ENCODE results near the gene UTP3.
A peak's percentile ranks its signal among the peaks of the same experiment; 100 is the strongest.
"Not testable (repeated sequence)": the region's sequence is repeated elsewhere in the genome, so short reads cannot be mapped to it uniquely, and the experiment has no call there.

The UTP3 gene

DNA sequence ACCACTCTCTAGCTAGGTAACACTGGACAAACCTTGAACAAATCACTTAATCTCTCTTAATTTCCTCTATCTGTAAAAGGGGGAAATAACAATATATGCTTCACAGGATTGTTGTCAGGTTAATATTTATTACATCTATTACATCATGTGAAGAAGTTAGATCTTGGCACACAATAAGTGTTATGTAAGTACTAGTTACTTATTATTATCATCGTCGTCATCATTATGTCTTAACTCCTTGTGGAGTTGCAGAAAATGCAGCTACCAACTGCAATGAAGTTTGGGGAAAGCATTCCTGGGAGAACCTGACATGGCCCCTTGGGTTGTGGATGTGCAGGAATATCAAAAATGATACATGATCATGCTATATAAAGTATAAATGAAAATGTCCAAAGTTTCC lies 17.2 kb upstream of the UTP3 start:
- no peak overlapping the region for H3K4me3 ChIP-seq
- no peaks in the 10 kb centered on the region for H3K4me1 ChIP-seq
- DNase-seq (ENCODE audit: low spot score in 2 of 2), result no peak
- H3K27me3 ChIP-seq (ENCODE audit: low read depth), result peaks cover 57% of the 10 kb centered on the region
- H3K36me3 ChIP-seq (replicated peaks), result no peaks in the 10 kb centered on the region
- no peaks in the 10 kb centered on the region for H3K9me3 ChIP-seq
- in situ Hi-C loops (cut with MboI; ENCODE audit: low sequenced_read_pairs), result loop anchor here (25.0 kb wide), 1 partner anchor 1041 kb away; no protein-coding TSS in a partner anchor

DNA sequence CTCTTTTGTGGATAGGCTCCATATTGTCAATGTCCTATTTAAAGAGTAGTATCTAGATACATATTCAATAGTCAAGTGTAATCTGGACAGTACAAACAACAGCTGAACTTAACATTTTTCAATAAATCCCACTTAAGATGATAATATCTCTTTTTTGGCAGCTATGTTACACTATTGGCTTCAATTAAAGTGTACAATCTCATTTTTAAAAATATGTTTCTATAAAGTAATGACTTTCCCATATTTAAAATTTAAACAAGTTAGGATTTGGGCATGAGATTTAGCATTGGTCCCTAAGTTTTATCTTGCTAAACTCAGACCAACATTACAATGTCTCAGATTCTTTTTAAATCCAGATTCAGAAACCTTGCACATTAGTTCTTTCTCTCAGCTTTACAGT lies 14.1 kb upstream of the UTP3 start:
- H3K4me1 ChIP-seq, result no peaks in the 10 kb centered on the region
- no peak overlapping the region for H3K4me3 ChIP-seq
- H3K9me3 ChIP-seq, result no peaks in the 10 kb centered on the region
- H3K27me3 ChIP-seq (ENCODE audit: low read depth), result peaks cover 40% of the 10 kb centered on the region
- H3K36me3 ChIP-seq (replicated peaks), result no peaks in the 10 kb centered on the region
- no peak for DNase-seq (ENCODE audit: low spot score in 2 of 2)
- in situ Hi-C loops (cut with MboI; ENCODE audit: low sequenced_read_pairs), result loop anchor here (25.0 kb wide), 1 partner anchor 1038 kb away; no protein-coding TSS in a partner anchor

DNA sequence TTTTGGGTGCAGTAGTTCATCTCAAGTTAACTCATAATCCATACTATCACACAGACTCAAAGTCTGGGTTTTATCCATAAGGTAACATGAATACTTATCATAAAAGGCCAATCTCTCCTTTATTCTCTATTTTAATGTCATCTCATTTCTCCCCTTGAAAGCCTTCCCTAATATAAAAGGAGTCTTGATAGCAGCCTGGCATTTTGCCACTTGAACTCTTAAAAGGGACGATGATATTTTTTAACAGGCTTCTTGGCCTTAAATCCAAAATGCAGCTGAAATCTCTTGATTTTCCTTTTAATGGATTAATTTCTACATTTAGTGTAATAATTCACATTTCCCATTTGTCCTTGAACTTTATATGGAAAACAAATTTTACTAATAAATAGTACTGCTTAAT lies 13.6 kb upstream of the UTP3 start:
- H3K4me1 ChIP-seq, result no peaks in the 10 kb centered on the region; the same call in 1 of the 2 replicates
- no peaks in the 10 kb centered on the region for H3K36me3 ChIP-seq (replicated peaks)
- H3K27me3 ChIP-seq (ENCODE audit: low read depth), result peaks cover 37% of the 10 kb centered on the region
- no peaks in the 10 kb centered on the region for H3K9me3 ChIP-seq
- in situ Hi-C loops (cut with MboI; ENCODE audit: low sequenced_read_pairs), result loop anchor here (25.0 kb wide), 1 partner anchor 1038 kb away; no protein-coding TSS in a partner anchor
- no peak overlapping the region for H3K4me3 ChIP-seq
- no peak for DNase-seq (ENCODE audit: low spot score in 2 of 2)

DNA sequence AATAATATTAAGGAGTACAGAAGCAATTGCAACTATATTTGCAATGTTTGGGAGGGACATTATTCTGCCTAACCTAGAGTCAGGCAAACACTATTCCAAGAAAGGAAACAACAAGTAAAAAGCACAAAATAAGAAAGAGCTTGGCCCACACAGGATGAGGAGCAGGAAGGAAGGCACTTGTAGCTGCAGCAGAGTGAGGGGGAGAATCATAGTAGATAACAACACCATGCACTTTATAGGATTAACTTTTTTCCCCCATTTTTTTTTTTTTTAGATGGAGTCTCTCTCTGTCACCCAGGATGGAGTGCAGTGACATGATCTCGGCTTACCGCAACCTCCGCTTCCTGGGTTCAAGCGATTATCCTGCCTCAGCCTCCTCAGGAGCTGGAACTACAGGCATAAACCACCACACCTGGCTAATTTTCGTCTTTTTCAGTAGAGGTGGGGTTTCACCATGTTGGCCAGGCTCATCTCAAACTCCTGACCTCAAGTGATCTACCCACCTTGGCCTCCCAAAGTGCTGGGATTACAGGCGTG lies 11.7 kb upstream of the UTP3 start:
- no peaks in the 10 kb centered on the region for H3K9me3 ChIP-seq
- no peaks in the 10 kb centered on the region; the same call in 1 of the 2 replicates for H3K4me1 ChIP-seq
- in situ Hi-C loops (cut with MboI; ENCODE audit: low sequenced_read_pairs), result no loop called here
- no peaks in the 10 kb centered on the region for H3K36me3 ChIP-seq (replicated peaks)
- DNase-seq (ENCODE audit: low spot score in 2 of 2), result no peak
- peaks cover 25% of the 10 kb centered on the region for H3K27me3 ChIP-seq (ENCODE audit: low read depth)
- no peak overlapping the region for H3K4me3 ChIP-seq

DNA sequence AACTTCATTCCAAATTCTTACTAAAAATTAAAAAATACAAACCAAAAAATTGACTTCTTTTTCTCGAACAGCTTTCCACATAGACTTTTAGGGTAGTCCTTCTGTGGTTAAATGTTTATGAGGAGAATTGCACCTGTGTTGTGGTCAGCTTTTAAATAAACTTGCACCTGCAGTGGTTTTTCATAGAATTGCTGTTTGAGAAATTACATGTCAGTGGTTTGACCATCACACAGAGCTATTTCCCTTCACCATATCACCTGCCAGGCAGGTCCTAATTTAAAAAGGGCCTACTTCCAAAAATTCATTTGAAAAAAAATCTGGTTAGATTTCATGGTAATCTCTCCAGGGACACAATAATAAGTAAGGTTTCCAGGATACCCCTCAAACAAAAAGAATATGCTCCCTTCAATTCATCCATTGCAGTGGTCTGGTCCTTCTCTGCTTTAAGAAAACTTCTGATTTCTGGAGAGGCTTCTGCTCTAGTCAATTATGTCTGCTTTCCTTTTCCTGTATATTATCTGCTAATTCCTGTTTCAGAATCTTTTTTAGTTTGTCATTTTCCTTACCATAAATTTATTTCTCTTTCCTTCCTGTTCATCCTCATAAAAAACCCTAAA lies 9.8 kb upstream of the UTP3 start:
- Histone ChIP-seq H3K4me1 (no peaks in the 10 kb centered on the region; the same call in 1 of the 2 replicates), H3K4me3 (no peak overlapping the region), H3K9me3 (no peaks in the 10 kb centered on the region), H3K27me3 (ENCODE audit: low read depth) (peaks cover 16% of the 10 kb centered on the region), H3K36me3 (replicated peaks) (no peaks in the 10 kb centered on the region)
- in situ Hi-C loops (cut with MboI; ENCODE audit: low sequenced_read_pairs), result no loop called here
- no peak for DNase-seq (ENCODE audit: low spot score in 2 of 2)

DNA sequence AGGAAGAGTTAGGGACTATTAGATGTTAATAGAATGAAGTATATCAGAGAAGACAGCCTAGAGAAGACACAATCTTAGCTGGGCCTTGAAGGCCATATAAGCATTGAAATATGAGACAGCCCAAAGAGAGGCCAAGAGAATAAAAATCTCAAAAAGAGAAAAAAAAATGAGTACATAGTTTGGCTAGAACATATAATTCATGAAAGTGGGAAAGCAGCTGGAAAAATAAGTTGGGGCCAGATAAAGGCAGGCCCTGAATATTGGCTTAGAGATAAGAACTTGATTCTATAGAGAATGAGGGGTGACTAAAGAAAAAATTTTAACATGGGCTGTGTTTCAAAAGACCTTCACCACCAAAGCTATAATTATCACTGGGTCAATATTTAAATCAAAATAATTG lies 7.4 kb upstream of the UTP3 start:
- H3K9me3 ChIP-seq, result no peaks in the 10 kb centered on the region
- H3K27me3 ChIP-seq (ENCODE audit: low read depth), result no peaks in the 10 kb centered on the region; the same call in 1 of the 2 replicates
- no peak overlapping the region for H3K4me3 ChIP-seq
- H3K4me1 ChIP-seq, result no peaks in the 10 kb centered on the region; the same call in 1 of the 2 replicates
- no peak for DNase-seq (ENCODE audit: low spot score in 2 of 2)
- H3K36me3 ChIP-seq (replicated peaks), result no peaks in the 10 kb centered on the region
- in situ Hi-C loops (cut with MboI; ENCODE audit: low sequenced_read_pairs), result no loop called here

DNA sequence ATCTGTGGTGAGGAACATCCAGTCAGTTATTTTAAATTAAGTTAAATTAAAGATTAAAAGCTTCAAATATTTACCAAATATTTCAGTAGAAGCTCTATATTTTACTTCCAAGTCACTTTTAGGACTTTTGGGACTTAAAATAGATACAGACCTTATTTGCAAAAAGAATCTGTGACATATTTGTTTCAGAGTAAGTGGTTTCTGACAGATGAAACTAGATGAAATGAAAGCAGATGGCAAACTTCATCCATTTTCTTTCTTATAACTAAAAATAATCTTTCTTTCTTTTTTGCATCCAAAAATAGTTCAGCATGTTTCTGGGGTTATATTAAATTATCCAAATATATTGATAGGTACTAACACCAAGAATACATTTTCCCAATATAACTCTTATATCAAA lies 6.6 kb upstream of the UTP3 start:
- no peaks in the 10 kb centered on the region; the same call in 1 of the 2 replicates for H3K27me3 ChIP-seq (ENCODE audit: low read depth)
- no peaks in the 10 kb centered on the region for H3K36me3 ChIP-seq (replicated peaks)
- DNase-seq (ENCODE audit: low spot score in 2 of 2), result no peak
- H3K4me3 ChIP-seq, result no peak overlapping the region
- H3K9me3 ChIP-seq, result no peaks in the 10 kb centered on the region
- in situ Hi-C loops (cut with MboI; ENCODE audit: low sequenced_read_pairs), result no loop called here
- no peaks in the 10 kb centered on the region; the same call in 1 of the 2 replicates for H3K4me1 ChIP-seq

DNA sequence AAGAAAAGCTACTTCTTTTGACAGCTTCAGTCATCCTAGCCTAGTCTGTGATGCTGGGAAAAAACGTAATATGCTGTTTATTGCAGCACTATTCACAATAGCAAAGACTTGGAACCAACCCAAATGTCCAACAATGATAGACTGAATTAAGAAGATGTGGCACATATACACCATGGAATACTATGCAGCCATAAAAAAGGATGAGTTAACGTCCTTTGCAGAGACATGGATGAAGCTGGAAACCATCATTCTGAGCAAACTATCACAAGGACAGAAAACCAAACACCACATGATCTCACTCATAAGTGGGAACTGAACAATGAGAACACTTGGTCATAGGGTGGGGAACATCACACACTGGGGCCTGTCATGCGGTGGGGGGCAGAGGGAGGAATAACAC lies 6.2 kb upstream of the UTP3 start:
- H3K4me1 ChIP-seq; in situ Hi-C loops (cut with MboI; ENCODE audit: low sequenced_read_pairs); H3K36me3 ChIP-seq (replicated peaks); H3K9me3 ChIP-seq; H3K27me3 ChIP-seq (ENCODE audit: low read depth); DNase-seq (ENCODE audit: low spot score in 2 of 2); H3K4me3 ChIP-seq: not testable (repeated sequence)

DNA sequence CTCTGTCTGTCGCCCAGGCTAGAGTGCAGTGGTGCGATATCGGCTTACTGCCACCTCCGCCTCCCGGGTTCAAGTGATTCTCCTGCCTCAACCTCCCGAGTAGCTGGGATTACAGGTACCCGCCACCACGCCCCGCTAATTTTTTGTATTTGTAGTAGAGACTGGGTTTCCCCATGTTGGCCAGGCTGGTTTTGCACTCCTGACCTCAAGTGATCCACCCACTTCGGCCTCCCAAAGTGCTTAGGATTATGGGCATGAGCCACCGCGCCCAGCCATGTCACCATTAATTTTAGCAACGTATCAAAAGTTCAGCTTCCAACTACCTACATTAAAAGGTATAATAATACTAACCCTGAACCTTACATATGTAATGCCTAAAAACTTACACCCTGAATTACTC lies 940 bp upstream of the UTP3 start:
- H3K4me1 ChIP-seq, result peaks cover 23% of the 10 kb centered on the region
- H3K4me3 ChIP-seq, result peak overlapping the region; percentile 85
- H3K27me3 ChIP-seq (ENCODE audit: low read depth), result no peaks in the 10 kb centered on the region
- H3K36me3 ChIP-seq (replicated peaks), result peaks cover 10% of the 10 kb centered on the region
- in situ Hi-C loops (cut with MboI; ENCODE audit: low sequenced_read_pairs), result no loop called here
- DNase-seq (ENCODE audit: low spot score in 2 of 2), result no peak
- H3K9me3 ChIP-seq, result no peaks in the 10 kb centered on the region

DNA sequence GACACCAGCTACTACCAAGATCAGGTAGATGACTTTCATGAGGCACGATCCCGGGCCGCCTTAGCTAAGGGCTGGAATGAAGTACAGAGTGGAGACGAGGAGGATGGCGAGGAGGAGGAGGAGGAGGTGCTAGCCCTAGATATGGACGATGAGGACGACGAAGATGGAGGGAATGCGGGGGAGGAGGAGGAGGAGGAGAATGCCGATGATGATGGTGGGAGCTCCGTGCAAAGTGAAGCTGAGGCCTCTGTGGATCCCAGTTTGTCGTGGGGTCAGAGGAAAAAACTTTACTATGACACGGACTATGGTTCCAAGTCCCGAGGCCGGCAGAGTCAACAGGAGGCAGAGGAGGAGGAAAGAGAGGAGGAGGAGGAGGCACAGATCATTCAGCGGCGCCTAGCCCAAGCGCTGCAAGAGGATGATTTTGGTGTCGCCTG lies 481 bp downstream of the UTP3 start:
- Histone ChIP-seq H3K4me1 (peaks cover 23% of the 10 kb centered on the region), H3K36me3 (replicated peaks) (peaks cover 10% of the 10 kb centered on the region), H3K4me3 (peak overlapping the region; percentile 85), H3K9me3 (no peaks in the 10 kb centered on the region), H3K27me3 (ENCODE audit: low read depth) (no peaks in the 10 kb centered on the region)
- peak in 1 of 2 experiments; percentile 35 for DNase-seq (ENCODE audit: low spot score in 2 of 2)
- in situ Hi-C loops (cut with MboI; ENCODE audit: low sequenced_read_pairs), result no loop called here

DNA sequence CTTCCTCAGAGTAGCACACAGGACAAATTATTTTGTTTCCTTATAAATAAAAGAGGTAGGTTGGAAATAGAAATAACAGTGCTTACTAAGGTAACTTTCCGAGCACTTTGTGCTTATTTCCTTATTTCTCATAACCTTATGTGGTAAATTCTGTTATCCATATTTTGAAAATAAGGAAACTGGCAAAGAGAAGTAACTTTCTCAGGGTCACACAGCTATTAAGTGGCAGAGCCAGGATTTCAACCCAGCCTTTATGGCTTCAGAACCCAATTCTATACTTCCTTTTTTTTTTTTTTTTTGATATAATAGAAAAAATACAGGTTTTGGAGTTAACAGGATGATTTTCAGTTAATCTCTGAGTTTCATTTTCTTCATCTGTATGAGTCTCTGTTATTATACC lies 3.3 kb downstream of the UTP3 start:
- in situ Hi-C loops (cut with MboI; ENCODE audit: low sequenced_read_pairs), result no loop called here
- H3K4me1 ChIP-seq, result peaks cover 23% of the 10 kb centered on the region

DNA sequence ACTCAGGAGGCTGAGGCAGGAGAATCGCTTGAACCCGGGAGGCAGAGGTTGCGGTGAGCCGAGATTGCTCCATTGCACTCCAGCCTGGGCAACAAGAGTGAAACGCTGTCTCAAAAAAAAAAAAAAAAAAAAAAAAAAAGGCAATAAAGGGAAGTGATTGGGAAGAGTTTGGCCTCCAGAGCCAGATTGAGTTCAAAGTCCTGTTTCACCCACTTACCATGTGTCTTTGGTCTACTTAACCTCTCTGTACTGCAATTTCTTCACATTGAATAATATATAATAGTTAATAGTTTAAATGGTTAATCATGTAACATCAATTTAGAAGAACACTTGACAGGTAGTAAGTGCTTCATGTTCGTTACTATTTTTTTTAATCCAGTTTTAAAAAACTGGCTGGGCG lies 6.3 kb downstream of the UTP3 start:
- H3K27me3 ChIP-seq (ENCODE audit: low read depth); DNase-seq (ENCODE audit: low spot score in 2 of 2); H3K4me3 ChIP-seq; H3K9me3 ChIP-seq; in situ Hi-C loops (cut with MboI; ENCODE audit: low sequenced_read_pairs): not testable (repeated sequence)
- peaks cover 10% of the 10 kb centered on the region for H3K36me3 ChIP-seq (replicated peaks)
- peaks cover 15% of the 10 kb centered on the region for H3K4me1 ChIP-seq

More for the DNA sequence above, 3.3 kb downstream of the UTP3 start:
- Histone ChIP-seq H3K36me3 (replicated peaks) (peaks cover 10% of the 10 kb centered on the region), H3K27me3 (ENCODE audit: low read depth) (no peaks in the 10 kb centered on the region), H3K4me3 (no peak overlapping the region; the same call in 1 of the 2 replicates), H3K9me3 (no peaks in the 10 kb centered on the region)
- no peak for DNase-seq (ENCODE audit: low spot score in 2 of 2)

DNA sequence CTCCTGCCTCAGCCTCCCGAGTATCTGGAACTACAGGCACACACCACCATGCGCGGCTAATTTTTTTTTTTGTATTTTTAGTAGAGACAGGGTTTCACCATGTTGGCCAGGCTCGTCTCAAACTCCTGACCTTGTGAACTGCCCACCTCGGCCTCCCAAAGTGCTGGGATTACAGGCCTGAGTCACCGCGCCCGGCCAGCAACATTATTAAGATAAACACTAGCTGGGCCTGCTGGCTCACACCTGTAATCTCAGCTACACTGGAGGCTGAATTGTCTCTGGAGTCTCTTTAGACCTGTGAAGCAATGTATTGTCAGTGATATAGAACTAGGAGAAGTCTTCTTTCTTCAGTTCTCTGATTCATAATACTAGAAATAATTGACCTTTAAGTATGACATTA lies 10.1 kb downstream of the UTP3 start:
- DNase-seq (ENCODE audit: low spot score in 2 of 2); H3K4me1 ChIP-seq; H3K4me3 ChIP-seq; H3K9me3 ChIP-seq; H3K27me3 ChIP-seq (ENCODE audit: low read depth); H3K36me3 ChIP-seq (replicated peaks); in situ Hi-C loops (cut with MboI; ENCODE audit: low sequenced_read_pairs): not testable (repeated sequence)

DNA sequence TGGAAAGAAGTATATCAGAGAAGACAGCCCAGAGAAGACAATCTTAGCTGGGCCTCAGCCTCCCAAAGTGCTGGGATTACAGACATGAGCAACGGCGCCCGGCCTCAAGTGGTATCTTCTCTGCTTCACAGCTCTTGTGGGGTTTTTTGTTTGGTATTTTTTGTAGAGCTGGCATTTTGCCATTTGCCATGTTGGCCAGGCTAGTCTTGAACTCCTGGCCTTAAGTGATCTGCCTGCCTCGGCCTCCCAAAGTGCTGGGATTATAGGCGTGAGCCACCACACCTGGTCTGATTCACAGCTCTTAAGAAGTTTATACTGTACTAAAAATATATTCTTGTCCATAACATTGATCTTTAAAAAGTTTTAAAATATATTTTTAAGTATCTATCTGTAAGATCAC lies 12.4 kb downstream of the UTP3 start:
- no peaks in the 10 kb centered on the region for H3K9me3 ChIP-seq
- H3K4me1 ChIP-seq, result peaks cover 9% of the 10 kb centered on the region
- H3K4me3 ChIP-seq, result no peak overlapping the region
- DNase-seq (ENCODE audit: low spot score in 2 of 2), result no peak
- in situ Hi-C loops (cut with MboI; ENCODE audit: low sequenced_read_pairs), result no loop called here
- H3K27me3 ChIP-seq (ENCODE audit: low read depth), result no peaks in the 10 kb centered on the region
- no peaks in the 10 kb centered on the region for H3K36me3 ChIP-seq (replicated peaks)

All from HAP-1 (cell line).